Eye (tissue), 1 donor: ENCODE data around the gene PROS1.

ENCODE experiments used
- DNase-seq: peaks from one replicate; pipeline ENCODE4 v3.0.0-alpha.2; 2015

PROS1 gene

GRCh38 chr3:93973131-93974126 lies at the start of gene PROS1:
PROS1 (minus strand) TSS chr3:93973896; CDS start chr3:93973749, 147 bp downstream.
- peak; percentile 94 for DNase-seq

- DNase-seq, result no peak
Observed at GRCh38 chr3:94020293-94020692, 46.6 kb upstream of the PROS1 start.

- no peak for DNase-seq
Observed at GRCh38 chr3:94019659-94020058, 46.0 kb upstream of the PROS1 start.

GRCh38 chr3:94015025-94015424 lies 41.3 kb upstream of the PROS1 start:
- DNase-seq, result no peak

GRCh38 chr3:94012185-94012584 lies 38.5 kb upstream of the PROS1 start:
- no peak for DNase-seq

GRCh38 chr3:94011233-94011711 lies 37.6 kb upstream of the PROS1 start:
- DNase-seq, result no peak

GRCh38 chr3:94009608-94010007 lies 35.9 kb upstream of the PROS1 start:
- no peak for DNase-seq

- DNase-seq, result no peak
Observed at GRCh38 chr3:94008253-94008652, 34.6 kb upstream of the PROS1 start.

GRCh38 chr3:94004301-94004910 lies 30.7 kb upstream of the PROS1 start:
- peak; percentile 66 for DNase-seq

- DNase-seq, result no peak
Observed at GRCh38 chr3:94001827-94002495, 28.3 kb upstream of the PROS1 start.

- DNase-seq, result no peak
Observed at GRCh38 chr3:94001191-94001590, 27.5 kb upstream of the PROS1 start.

GRCh38 chr3:93994056-93994455 lies 20.4 kb upstream of the PROS1 start:
- no peak for DNase-seq

- DNase-seq, result no peak
Observed at GRCh38 chr3:93992207-93992606, 18.5 kb upstream of the PROS1 start.

GRCh38 chr3:93991631-93992030 lies 17.9 kb upstream of the PROS1 start:
- DNase-seq, result no peak

- no peak for DNase-seq
Observed at GRCh38 chr3:93989241-93989640, 15.5 kb upstream of the PROS1 start.

GRCh38 chr3:93988764-93989163 lies 15.1 kb upstream of the PROS1 start:
- no peak for DNase-seq

GRCh38 chr3:93988283-93988682 lies 14.6 kb upstream of the PROS1 start:
- no peak for DNase-seq

GRCh38 chr3:93984618-93985017 lies 10.9 kb upstream of the PROS1 start:
- no peak for DNase-seq

GRCh38 chr3:93983408-93983807 lies 9.7 kb upstream of the PROS1 start:
- no peak for DNase-seq

- no peak for DNase-seq
Observed at GRCh38 chr3:93981649-93982048, 8.0 kb upstream of the PROS1 start.

- DNase-seq, result peak; percentile 99
Observed at GRCh38 chr3:93979850-93980676, 6.4 kb upstream of the PROS1 start, which contains the start of gene ARL13B. ARL13B (plus strand) TSS chr3:93980155; CDS start chr3:93980424, 269 bp downstream.

- no peak for DNase-seq
Observed at GRCh38 chr3:93969997-93970396, 3.7 kb downstream of the PROS1 start.
